ENCODE data around the gene SORBS2.

- no peak for TF ChIP-seq CTCF (IDR thresholded peaks at IDR 0.05)
- TF ChIP-seq POLR2A (IDR thresholded peaks at IDR 0.05): no peak
These were observed 102.0 kb downstream of the SORBS2 start for GRCh38 chr4:185709802-185710486.
